ENCODE results near the gene OPRL1.

- TF ChIP-seq CTCF (IDR thresholded peaks at IDR 0.05) (no peak), POLR2A (IDR thresholded peaks at IDR 0.05) (no peak), EP300 (IDR thresholded peaks at IDR 0.05) (no peak)
Measured at GRCh38 chr20:64048402-64049044, 31.4 kb upstream of the OPRL1 start.

Measured in tibial nerve (tissue), 4 donors.